Nephron (organoid): Measurements from ENCODE around the gene KDM4B.
"Not testable (repeated sequence)": the region's sequence is repeated elsewhere in the genome, so short reads cannot be mapped to it uniquely, and the experiment has no call there.

Experiments
- H3K27ac Mint-ChIP-seq, 3 experiments: 2 replicates each; pipeline ENCODE4 v1.8.0; 2020; ENCODE audit warnings: mixed read lengths in 3 of 3, mild to moderate bottlenecking in 2 of 3, moderate library complexity in 1 of 3
- H3K27me3 Mint-ChIP-seq: 2 replicates; pipeline ENCODE4 v1.8.0; 2021; ENCODE audit warnings: low read depth, mild to moderate bottlenecking, moderate library complexity, mixed read lengths
- H3K36me3 Mint-ChIP-seq: 2 replicates; pipeline ENCODE4 v1.8.0; 2020; ENCODE audit warnings: low read depth, mixed read lengths
- H3K4me1 Mint-ChIP-seq: 2 replicates; pipeline ENCODE4 v1.8.0; 2020; ENCODE audit warnings: mixed read lengths
- H3K4me3 Mint-ChIP-seq, 3 experiments: 2 replicates each; pipeline ENCODE4 v1.8.0; 2020; ENCODE audit warnings: mild to moderate bottlenecking in 3 of 3, mixed read lengths in 3 of 3, moderate library complexity in 2 of 3
- H3K9me3 Mint-ChIP-seq: 2 replicates; pipeline ENCODE4 v1.8.0; 2020; ENCODE audit warnings: mixed read lengths
- TF ChIP-seq, protein P1 (sequence below), 3 experiments: fragments of 200-600 bp; sonication (generic); IDR thresholded peaks; one replicate each; pipeline ENCODE4 v1.5.0; 2021; ENCODE audit warnings: antibody characterized with exemption in 3 of 3; ENCODE audit not compliant: unreplicated experiment in 3 of 3

KDM4B gene

DNA sequence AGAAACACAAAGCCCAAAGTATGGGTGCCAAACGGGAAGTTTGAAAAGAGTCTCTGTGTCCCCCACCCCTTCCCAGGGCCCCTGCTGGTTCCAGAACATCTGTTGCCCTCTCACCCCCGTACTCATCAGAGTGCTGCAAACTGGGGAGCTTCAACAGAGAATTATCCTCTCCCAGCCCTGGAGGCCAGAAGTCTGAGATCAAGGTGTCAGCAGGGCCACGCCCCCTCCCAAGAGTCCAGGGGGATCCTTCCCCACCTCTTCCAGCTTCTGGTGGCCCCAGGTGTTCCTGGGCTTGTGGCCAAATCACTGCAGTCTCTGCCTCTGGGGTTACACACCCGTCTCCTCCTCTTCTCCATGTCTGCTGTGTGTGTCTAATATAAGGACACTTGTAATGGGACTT lies 188.3 kb downstream of the KDM4B start:
- H3K36me3 Mint-ChIP-seq = no peaks in the 10 kb centered on the region
- H3K4me1 Mint-ChIP-seq = peaks cover 15% of the 10 kb centered on the region
- H3K27me3 Mint-ChIP-seq = no peaks in the 10 kb centered on the region
- no peak overlapping the region for H3K4me3 Mint-ChIP-seq
- H3K9me3 Mint-ChIP-seq = peaks cover 7% of the 10 kb centered on the region
- H3K27ac Mint-ChIP-seq = no peak overlapping the region
- TF ChIP-seq, protein P1, sequence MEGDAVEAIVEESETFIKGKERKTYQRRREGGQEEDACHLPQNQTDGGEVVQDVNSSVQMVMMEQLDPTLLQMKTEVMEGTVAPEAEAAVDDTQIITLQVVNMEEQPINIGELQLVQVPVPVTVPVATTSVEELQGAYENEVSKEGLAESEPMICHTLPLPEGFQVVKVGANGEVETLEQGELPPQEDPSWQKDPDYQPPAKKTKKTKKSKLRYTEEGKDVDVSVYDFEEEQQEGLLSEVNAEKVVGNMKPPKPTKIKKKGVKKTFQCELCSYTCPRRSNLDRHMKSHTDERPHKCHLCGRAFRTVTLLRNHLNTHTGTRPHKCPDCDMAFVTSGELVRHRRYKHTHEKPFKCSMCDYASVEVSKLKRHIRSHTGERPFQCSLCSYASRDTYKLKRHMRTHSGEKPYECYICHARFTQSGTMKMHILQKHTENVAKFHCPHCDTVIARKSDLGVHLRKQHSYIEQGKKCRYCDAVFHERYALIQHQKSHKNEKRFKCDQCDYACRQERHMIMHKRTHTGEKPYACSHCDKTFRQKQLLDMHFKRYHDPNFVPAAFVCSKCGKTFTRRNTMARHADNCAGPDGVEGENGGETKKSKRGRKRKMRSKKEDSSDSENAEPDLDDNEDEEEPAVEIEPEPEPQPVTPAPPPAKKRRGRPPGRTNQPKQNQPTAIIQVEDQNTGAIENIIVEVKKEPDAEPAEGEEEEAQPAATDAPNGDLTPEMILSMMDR (IDR thresholded peaks at IDR 0.05; ENCODE audit: unreplicated experiment in 3 of 3) = no peak

DNA sequence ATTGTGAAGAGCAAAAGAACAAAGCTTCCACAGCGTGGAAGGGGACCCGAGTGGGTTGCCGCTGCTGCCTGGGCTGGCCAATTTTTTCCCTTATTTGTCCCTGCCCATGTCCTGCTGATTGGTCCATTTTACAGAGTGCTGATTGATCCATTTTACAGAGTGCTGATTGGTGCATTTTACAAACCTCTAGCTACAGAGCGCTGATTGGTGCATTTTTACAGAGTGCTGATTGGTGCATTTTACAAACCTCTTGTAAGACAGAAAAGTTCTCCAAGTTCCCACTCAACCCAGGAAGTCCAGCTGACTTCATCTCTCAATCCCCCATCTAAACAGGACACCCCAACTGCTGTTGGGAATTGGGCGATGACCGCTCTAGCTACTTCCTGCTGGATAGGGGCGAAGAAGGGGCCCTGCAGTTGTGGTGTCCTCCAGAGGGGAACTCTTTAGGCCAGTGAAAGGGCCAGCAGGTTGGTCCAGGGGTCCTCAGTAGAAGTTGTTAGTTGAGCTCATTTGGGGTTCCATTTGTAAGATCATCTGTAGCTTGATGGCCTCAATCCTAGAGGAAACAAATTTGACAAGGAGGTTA lies 189.7 kb downstream of the KDM4B start:
- not testable (repeated sequence) for H3K27me3 Mint-ChIP-seq, H3K27ac Mint-ChIP-seq, H3K4me3 Mint-ChIP-seq, H3K9me3 Mint-ChIP-seq, H3K36me3 Mint-ChIP-seq
- peaks cover 15% of the 10 kb centered on the region for H3K4me1 Mint-ChIP-seq

- peaks cover 18% of the 10 kb centered on the region for H3K4me1 Mint-ChIP-seq
Observed at GRCh38 chr19:5160158-5160795, 191.4 kb downstream of the KDM4B start.

GRCh38 chr19:5164845-5165696 lies 196.2 kb downstream of the KDM4B start:
- H3K27me3 Mint-ChIP-seq, H3K36me3 Mint-ChIP-seq, H3K4me3 Mint-ChIP-seq, H3K4me1 Mint-ChIP-seq, H3K9me3 Mint-ChIP-seq, H3K27ac Mint-ChIP-seq: not testable (repeated sequence)

More at GRCh38 chr19:5160158-5160795, 191.4 kb downstream of the KDM4B start:
- not testable (repeated sequence) for H3K27ac Mint-ChIP-seq, H3K4me3 Mint-ChIP-seq, H3K36me3 Mint-ChIP-seq, H3K27me3 Mint-ChIP-seq, H3K9me3 Mint-ChIP-seq

GRCh38 chr19:5165697-5166019 lies 196.7 kb downstream of the KDM4B start:
- Mint-ChIP-seq H3K27ac (no peak overlapping the region), H3K4me3 (no peak overlapping the region), H3K27me3 (peaks cover 4% of the 10 kb centered on the region), H3K9me3 (peaks cover 3% of the 10 kb centered on the region), H3K36me3 (no peaks in the 10 kb centered on the region), H3K4me1 (peaks cover 5% of the 10 kb centered on the region)
- TF ChIP-seq, protein P1 (IDR thresholded peaks at IDR 0.05; ENCODE audit: unreplicated experiment in 3 of 3) = no peak

DNA sequence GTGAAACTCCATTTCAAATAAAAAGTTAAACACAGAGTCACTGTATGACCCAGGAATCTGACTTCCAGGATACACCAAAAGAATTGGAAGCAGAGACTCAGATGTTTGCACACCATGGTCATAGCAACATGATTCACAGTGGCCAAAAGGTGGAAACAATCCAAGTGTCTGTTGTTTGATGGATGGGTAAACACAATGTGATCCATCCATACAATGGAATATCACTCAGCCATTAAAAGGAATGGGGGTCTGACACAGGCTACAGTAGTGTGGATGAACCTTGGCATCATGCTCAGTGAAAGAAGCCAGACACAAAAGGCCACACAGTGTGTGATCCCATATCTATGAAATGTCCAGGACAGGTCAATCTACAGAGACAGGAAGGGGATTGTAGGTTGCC lies 197.3 kb downstream of the KDM4B start:
- Mint-ChIP-seq H3K36me3 (no peaks in the 10 kb centered on the region), H3K27ac (no peak overlapping the region), H3K4me3 (no peak overlapping the region), H3K9me3 (no peaks in the 10 kb centered on the region), H3K27me3 (peaks cover 4% of the 10 kb centered on the region), H3K4me1 (peaks cover 5% of the 10 kb centered on the region)
- TF ChIP-seq, protein P1 (IDR thresholded peaks at IDR 0.05; ENCODE audit: unreplicated experiment in 3 of 3) = no peak

DNA sequence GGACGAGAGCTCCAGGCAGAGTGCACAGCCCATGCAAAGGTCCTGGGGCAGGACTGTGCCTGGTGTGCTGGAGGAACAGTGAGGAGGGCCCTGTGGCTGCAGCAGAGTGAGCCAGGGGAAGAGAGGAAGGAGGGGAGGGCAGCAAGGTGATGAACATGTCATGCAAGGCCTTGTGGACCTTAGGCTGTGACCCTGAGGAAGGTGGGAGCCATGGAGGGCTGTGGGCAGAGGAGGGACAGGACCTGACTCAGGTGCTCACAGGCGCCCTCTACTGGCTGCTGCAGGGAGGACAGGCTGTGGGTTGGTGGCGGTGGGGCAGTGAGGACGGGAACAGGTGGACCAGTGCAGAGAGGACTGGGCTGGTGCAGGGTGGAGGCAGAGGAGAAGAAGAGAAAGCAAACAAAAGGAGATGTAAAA lies 201.4 kb downstream of the KDM4B start:
- TF ChIP-seq, protein P1 (IDR thresholded peaks at IDR 0.05; ENCODE audit: unreplicated experiment in 3 of 3) = peak in 1 of 3 experiments; percentile 11
- H3K27me3 Mint-ChIP-seq = peaks cover 4% of the 10 kb centered on the region
- no peak overlapping the region for H3K4me3 Mint-ChIP-seq
- no peaks in the 10 kb centered on the region for H3K9me3 Mint-ChIP-seq
- H3K36me3 Mint-ChIP-seq = no peaks in the 10 kb centered on the region
- no peak overlapping the region for H3K27ac Mint-ChIP-seq
- H3K4me1 Mint-ChIP-seq = no peaks in the 10 kb centered on the region
